A673 (cell line): ENCODE measurements around the gene GOLGA7B. TPM values are rescaled to one million over a fixed set of nuclear protein-coding genes. Genes with fewer than 3 reads are reported as not detected.

Experiments used
- BruUV-seq: library from RNA; stranded (reverse); fragments of 400-500 nt; replicated peaks from 2 replicates; lab custom pipeline; 2021; lab: Mats Ljungman, UMichigan
- CTCF ChIA-PET: fragments of 300-600 bp; sonication (Branson Sonifier 250); formaldehyde crosslinking; loops from one replicate; lab custom pipeline; 2022; ENCODE audit warnings: antibody characterized with exemption; lab: Charles Lee
- POLR2A ChIA-PET: fragments of 300-600 bp; sonication (Branson Sonifier 250); formaldehyde crosslinking; loops from one replicate; lab custom pipeline; 2022; ENCODE audit warnings: antibody characterized with exemption; ENCODE audit not compliant: low non-redundant PET; lab: Charles Lee
- DNase-seq: peaks from one replicate; pipeline ENCODE4 v3.0.0-alpha.2; 2015; ENCODE audit warnings: low spot score
- H3K27ac ChIP-seq: fragments of 200-600 bp; sonication (generic); 2 replicates; pipeline ENCODE4 v1.5.1; 2016; ENCODE audit warnings: mixed run types, low read depth, mild to moderate bottlenecking, mixed read lengths, antibody characterized with exemption, low read length; ENCODE audit not compliant: poor library complexity, severe bottlenecking
- H3K27me3 ChIP-seq: fragments of 200-600 bp; sonication (generic); replicated peaks from 2 replicates; pipeline ENCODE4 v1.6.1; 2017; ENCODE audit warnings: mixed run types, low read depth, mild to moderate bottlenecking, mixed read lengths, antibody characterized with exemption, low read length; ENCODE audit not compliant: insufficient read depth, poor library complexity
- H3K36me3 ChIP-seq: fragments of 200-600 bp; sonication (generic); 2 replicates; pipeline ENCODE4 v1.6.1; 2016; ENCODE audit warnings: mixed run types, mild to moderate bottlenecking, mixed read lengths, antibody characterized with exemption, low read length; ENCODE audit not compliant: insufficient read depth, poor library complexity, severe bottlenecking
- H3K4me1 ChIP-seq: fragments of 200-600 bp; sonication (generic); 2 replicates; pipeline ENCODE4 v1.6.1; 2017; ENCODE audit warnings: mixed run types, mild to moderate bottlenecking, mixed read lengths, antibody characterized with exemption, low read length; ENCODE audit not compliant: insufficient read depth, poor library complexity, severe bottlenecking
- H3K4me3 ChIP-seq: fragments of 200-600 bp; sonication (generic); 2 replicates; pipeline ENCODE4 v1.5.1; 2016; ENCODE audit warnings: low read depth, mixed run types, mild to moderate bottlenecking, mixed read lengths, low read length; ENCODE audit not compliant: poor library complexity, severe bottlenecking
- H3K9me3 ChIP-seq: fragments of 200-600 bp; sonication (generic); 2 replicates; pipeline ENCODE4 v1.6.1; 2016; ENCODE audit warnings: mixed run types, low read depth, mild to moderate bottlenecking, mixed read lengths, antibody characterized with exemption, low read length; ENCODE audit not compliant: poor library complexity, severe bottlenecking
- CTCF ChIP-seq: fragments of 300-800, 200-600 bp; sonication (generic); conservative IDR thresholded peaks from 2 replicates; pipeline ENCODE4 v1.5.1; 2017; ENCODE audit warnings: low read depth, mild to moderate bottlenecking, antibody characterized with exemption, low read length, moderate library complexity, mixed read lengths
- EZH2 ChIP-seq: fragments of 200-600 bp; sonication (generic); IDR thresholded peaks from 2 replicates; pipeline ENCODE4 v1.6.1; 2017; ENCODE audit warnings: borderline replicate concordance, low read depth, mild to moderate bottlenecking, mixed read lengths, antibody characterized with exemption, low read length; ENCODE audit not compliant: poor library complexity, severe bottlenecking
- intact Hi-C: fragments of 100-400 bp; cut with micrococcal nuclease; formaldehyde crosslinking; loops from one replicate; pipeline ENCODE4 v1.10.0; 2022; ENCODE audit not compliant: unreplicated experiment
- total RNA-seq: library from RNA; stranded (reverse); gene quantifications from 2 replicates; pipeline ENCODE4 v1.2.3, GENCODE V29; 2021

Gene GOLGA7B
- total RNA-seq, 1 experiment from 2014 or later: 0.64 TPM

GRCh38 chr10:97907211-97907610, 57.6 kb downstream of the GOLGA7B start:
- peaks cover 41% of the 10 kb centered on the region for H3K27me3 ChIP-seq
- no peak overlapping the region for H3K4me3 ChIP-seq
- H3K36me3 ChIP-seq: no peaks in the 10 kb centered on the region
- no TSS peak for BruUV-seq
- DNase-seq: no peak
- TF ChIP-seq EZH2 (no peak), CTCF (no peak)
- H3K4me1 ChIP-seq: no peaks in the 10 kb centered on the region
- intact Hi-C loops: no loop called here
- no peak overlapping the region for H3K27ac ChIP-seq
- H3K9me3 ChIP-seq: no peaks in the 10 kb centered on the region
- ChIA-PET CTCF (no interaction called here), POLR2A (interaction anchor here (0.5 kb wide), 1 partner anchor 635 kb away, joined by 5 read pairs; no protein-coding TSS in a partner anchor)

GRCh38 chr10:97907830-97908229, 58.2 kb downstream of the GOLGA7B start:
- H3K4me3 ChIP-seq: no peak overlapping the region
- no peak for DNase-seq
- no peaks in the 10 kb centered on the region for H3K36me3 ChIP-seq
- H3K27me3 ChIP-seq: peaks cover 47% of the 10 kb centered on the region
- no peak overlapping the region for H3K27ac ChIP-seq
- no peaks in the 10 kb centered on the region for H3K9me3 ChIP-seq
- TF ChIP-seq EZH2: no peak
- TF ChIP-seq CTCF: no peak
- ChIA-PET POLR2A (no interaction called here), CTCF (no interaction called here)
- H3K4me1 ChIP-seq: no peaks in the 10 kb centered on the region
- intact Hi-C loops: no loop called here
- no TSS peak for BruUV-seq

- BruUV-seq: no TSS peak
- H3K27me3 ChIP-seq: peaks cover 57% of the 10 kb centered on the region
- no peak overlapping the region for H3K4me3 ChIP-seq
- no peaks in the 10 kb centered on the region for H3K9me3 ChIP-seq
- no peaks in the 10 kb centered on the region for H3K36me3 ChIP-seq
- TF ChIP-seq CTCF (no peak), EZH2 (no peak)
- ChIA-PET POLR2A (no interaction called here), CTCF (interaction anchor here (1.1 kb wide), 1 partner anchor 131 kb away, joined by 4 read pairs; no protein-coding TSS in a partner anchor)
- DNase-seq: peak; percentile 27
- no peak overlapping the region for H3K27ac ChIP-seq
- no peaks in the 10 kb centered on the region for H3K4me1 ChIP-seq
- intact Hi-C loops: loop anchor here (5.0 kb wide), 1 partner anchor 117 kb away; no protein-coding TSS in a partner anchor
Observed at GRCh38 chr10:97910661-97911060, 61.0 kb downstream of the GOLGA7B start.
